ENCODE measurements around the gene TMEM17. TPM values are rescaled to one million over a fixed set of nuclear protein-coding genes. Genes with fewer than 3 reads are reported as not detected.

Gene TMEM17
- total RNA-seq, 1 experiment from 2014 or later = 3.3 TPM

- CTCF ChIA-PET = no interaction called here
- Mint-ChIP-seq H3K4me3 (ENCODE audit: low read depth, unreplicated experiment) (no peak overlapping the region), H3K4me1 (ENCODE audit: low read depth, unreplicated experiment) (peaks cover 20% of the 10 kb centered on the region), H3K27ac (ENCODE audit: unreplicated experiment) (no peak overlapping the region), H3K9me3 (ENCODE audit: low read depth, unreplicated experiment) (no peaks in the 10 kb centered on the region), H3K27me3 (ENCODE audit: unreplicated experiment) (no peaks in the 10 kb centered on the region), H3K36me3 (ENCODE audit: insufficient read depth, unreplicated experiment) (no peaks in the 10 kb centered on the region)
- BruUV-seq (replicated peaks) = no TSS peak
- DNase-seq = no peak
- no peak for TF ChIP-seq CTCF (IDR thresholded peaks at IDR 0.05; ENCODE audit: unreplicated experiment)
- intact Hi-C loops (cut with micrococcal nuclease; ENCODE audit: unreplicated experiment) = no loop called here
Observed at GRCh38 chr2:62545261-62545660, 39.3 kb upstream of the TMEM17 start.

GRCh38 chr2:62540408-62541168 lies 34.6 kb upstream of the TMEM17 start:
- CTCF ChIA-PET = interaction anchor here (0.6 to 1.9 kb wide), 4 partner anchors 14 to 83 kb away, joined by 3 to 9 read pairs (median 4); partner anchors contain the start of gene TMEM17
- Mint-ChIP-seq H3K9me3 (ENCODE audit: low read depth, unreplicated experiment) (peaks cover 3% of the 10 kb centered on the region), H3K4me1 (ENCODE audit: low read depth, unreplicated experiment) (peaks cover 56% of the 10 kb centered on the region), H3K27ac (ENCODE audit: unreplicated experiment) (peak overlapping the region; percentile 19), H3K36me3 (ENCODE audit: insufficient read depth, unreplicated experiment) (no peaks in the 10 kb centered on the region), H3K27me3 (ENCODE audit: unreplicated experiment) (no peaks in the 10 kb centered on the region), H3K4me3 (ENCODE audit: low read depth, unreplicated experiment) (no peak overlapping the region)
- intact Hi-C loops (cut with micrococcal nuclease; ENCODE audit: unreplicated experiment) = no loop called here
- no TSS peak for BruUV-seq (replicated peaks)
- TF ChIP-seq CTCF (IDR thresholded peaks at IDR 0.05; ENCODE audit: unreplicated experiment) = no peak
- DNase-seq = peak; percentile 13

GRCh38 chr2:62539606-62540407 lies 33.8 kb upstream of the TMEM17 start:
- no peak for TF ChIP-seq CTCF (IDR thresholded peaks at IDR 0.05; ENCODE audit: unreplicated experiment)
- intact Hi-C loops (cut with micrococcal nuclease; ENCODE audit: unreplicated experiment) = no loop called here
- CTCF ChIA-PET = interaction anchor here (1.0 to 1.9 kb wide), 3 partner anchors 13 to 82 kb away, joined by 3 to 9 read pairs (median 4); partner anchors contain the start of gene TMEM17
- H3K4me3 Mint-ChIP-seq (ENCODE audit: low read depth, unreplicated experiment) = no peak overlapping the region
- peaks cover 6% of the 10 kb centered on the region for H3K9me3 Mint-ChIP-seq (ENCODE audit: low read depth, unreplicated experiment)
- H3K27me3 Mint-ChIP-seq (ENCODE audit: unreplicated experiment) = no peaks in the 10 kb centered on the region
- no peaks in the 10 kb centered on the region for H3K36me3 Mint-ChIP-seq (ENCODE audit: insufficient read depth, unreplicated experiment)
- BruUV-seq (replicated peaks) = no TSS peak
- peaks cover 56% of the 10 kb centered on the region for H3K4me1 Mint-ChIP-seq (ENCODE audit: low read depth, unreplicated experiment)
- no peak for DNase-seq
- H3K27ac Mint-ChIP-seq (ENCODE audit: unreplicated experiment) = peak overlapping the region; percentile 76

GRCh38 chr2:62538756-62539155 lies 32.8 kb upstream of the TMEM17 start:
- Mint-ChIP-seq H3K4me3 (ENCODE audit: low read depth, unreplicated experiment) (no peak overlapping the region), H3K9me3 (ENCODE audit: low read depth, unreplicated experiment) (peaks cover 10% of the 10 kb centered on the region), H3K27me3 (ENCODE audit: unreplicated experiment) (no peaks in the 10 kb centered on the region), H3K27ac (ENCODE audit: unreplicated experiment) (no peak overlapping the region), H3K4me1 (ENCODE audit: low read depth, unreplicated experiment) (peaks cover 56% of the 10 kb centered on the region), H3K36me3 (ENCODE audit: insufficient read depth, unreplicated experiment) (no peaks in the 10 kb centered on the region)
- intact Hi-C loops (cut with micrococcal nuclease; ENCODE audit: unreplicated experiment) = no loop called here
- CTCF ChIA-PET = no interaction called here
- no peak for TF ChIP-seq CTCF (IDR thresholded peaks at IDR 0.05; ENCODE audit: unreplicated experiment)
- DNase-seq = no peak
- BruUV-seq (replicated peaks) = no TSS peak

Measured in Calu3 (cell line).